DOHH2 (cell line): Measurements from ENCODE around the gene PROC.

Source experiments
- EZH2phosphoT487 ChIP-seq: fragments of 200-600 bp; sonication (generic); IDR thresholded peaks from 2 replicates; pipeline ENCODE4 v1.6.1; 2017; ENCODE audit warnings: borderline replicate concordance, mild to moderate bottlenecking, antibody characterized with exemption, low read length, moderate library complexity, mixed read lengths
- TF ChIP-seq, protein P1 (sequence below): fragments of 200-600 bp; sonication (generic); IDR thresholded peaks from one replicate; pipeline ENCODE4 v1.5.1; 2014; ENCODE audit warnings: antibody characterized with exemption, mild to moderate bottlenecking, low read depth, low read length; ENCODE audit not compliant: poor library complexity, severe bottlenecking

DNA sequence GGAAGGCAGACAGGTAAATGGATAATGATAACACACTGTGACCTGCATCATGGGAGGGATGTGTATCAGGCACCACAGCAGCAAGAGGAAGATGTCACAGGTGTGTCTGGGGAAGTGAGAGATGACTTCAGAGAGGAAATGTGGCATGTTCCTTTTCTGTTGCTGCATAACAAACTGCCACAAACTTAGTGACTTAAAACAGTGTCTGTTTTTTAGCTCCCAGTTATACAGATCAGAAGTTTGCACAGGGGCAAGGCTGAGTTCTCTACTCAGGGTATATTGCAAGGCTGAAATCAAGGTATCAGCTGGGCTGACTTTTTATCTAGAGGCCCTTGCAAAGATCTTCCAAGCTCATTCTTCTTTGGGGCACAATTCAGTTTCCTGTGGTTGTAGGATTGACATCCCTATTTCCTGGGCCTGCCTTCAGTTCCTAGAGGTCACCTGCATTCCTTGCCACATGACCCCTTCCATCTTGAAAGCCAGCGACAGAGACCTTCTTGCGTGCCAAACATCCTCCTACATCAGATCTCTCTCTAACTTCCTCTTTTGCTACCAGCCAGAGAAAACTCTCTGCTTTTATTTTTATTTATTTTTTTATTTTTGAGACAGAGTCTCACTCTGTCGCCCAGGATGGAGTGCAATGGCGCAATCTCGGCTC is 28.3 kb upstream of the PROC start:
- TF ChIP-seq, protein P1, sequence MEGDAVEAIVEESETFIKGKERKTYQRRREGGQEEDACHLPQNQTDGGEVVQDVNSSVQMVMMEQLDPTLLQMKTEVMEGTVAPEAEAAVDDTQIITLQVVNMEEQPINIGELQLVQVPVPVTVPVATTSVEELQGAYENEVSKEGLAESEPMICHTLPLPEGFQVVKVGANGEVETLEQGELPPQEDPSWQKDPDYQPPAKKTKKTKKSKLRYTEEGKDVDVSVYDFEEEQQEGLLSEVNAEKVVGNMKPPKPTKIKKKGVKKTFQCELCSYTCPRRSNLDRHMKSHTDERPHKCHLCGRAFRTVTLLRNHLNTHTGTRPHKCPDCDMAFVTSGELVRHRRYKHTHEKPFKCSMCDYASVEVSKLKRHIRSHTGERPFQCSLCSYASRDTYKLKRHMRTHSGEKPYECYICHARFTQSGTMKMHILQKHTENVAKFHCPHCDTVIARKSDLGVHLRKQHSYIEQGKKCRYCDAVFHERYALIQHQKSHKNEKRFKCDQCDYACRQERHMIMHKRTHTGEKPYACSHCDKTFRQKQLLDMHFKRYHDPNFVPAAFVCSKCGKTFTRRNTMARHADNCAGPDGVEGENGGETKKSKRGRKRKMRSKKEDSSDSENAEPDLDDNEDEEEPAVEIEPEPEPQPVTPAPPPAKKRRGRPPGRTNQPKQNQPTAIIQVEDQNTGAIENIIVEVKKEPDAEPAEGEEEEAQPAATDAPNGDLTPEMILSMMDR, result no peak
- no peak for TF ChIP-seq EZH2phosphoT487
